HG03045 (cell line): ENCODE results near the gene IL2RA.

Experiments used
- ATAC-seq: cut with Tn5 transposase; IDR thresholded peaks from one replicate; pipeline ENCODE4 v1.9.1; 2021; ENCODE audit warnings: mild to moderate bottlenecking, moderate library complexity; ENCODE audit not compliant: unreplicated experiment

IL2RA gene

DNA sequence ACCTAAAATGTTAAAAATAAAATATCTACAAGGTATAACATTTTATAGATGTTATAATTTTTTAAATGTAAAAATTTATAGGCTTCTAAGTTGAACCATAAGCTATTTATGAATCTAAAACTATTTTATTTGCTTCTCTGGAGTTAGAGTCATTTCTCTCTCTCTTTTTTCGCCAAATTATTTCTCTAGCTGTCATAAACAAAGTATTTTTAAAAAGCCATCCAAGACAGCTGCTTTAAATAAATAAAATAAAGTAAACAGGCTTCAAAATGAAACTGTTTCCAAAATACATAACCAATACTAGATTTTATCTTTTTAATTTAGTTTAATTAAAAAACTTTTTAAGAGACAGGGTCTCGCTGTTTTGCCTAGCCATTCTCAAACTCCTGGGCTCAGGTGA, 72.4 kb downstream of the IL2RA start:
- ATAC-seq, result no peak

DNA sequence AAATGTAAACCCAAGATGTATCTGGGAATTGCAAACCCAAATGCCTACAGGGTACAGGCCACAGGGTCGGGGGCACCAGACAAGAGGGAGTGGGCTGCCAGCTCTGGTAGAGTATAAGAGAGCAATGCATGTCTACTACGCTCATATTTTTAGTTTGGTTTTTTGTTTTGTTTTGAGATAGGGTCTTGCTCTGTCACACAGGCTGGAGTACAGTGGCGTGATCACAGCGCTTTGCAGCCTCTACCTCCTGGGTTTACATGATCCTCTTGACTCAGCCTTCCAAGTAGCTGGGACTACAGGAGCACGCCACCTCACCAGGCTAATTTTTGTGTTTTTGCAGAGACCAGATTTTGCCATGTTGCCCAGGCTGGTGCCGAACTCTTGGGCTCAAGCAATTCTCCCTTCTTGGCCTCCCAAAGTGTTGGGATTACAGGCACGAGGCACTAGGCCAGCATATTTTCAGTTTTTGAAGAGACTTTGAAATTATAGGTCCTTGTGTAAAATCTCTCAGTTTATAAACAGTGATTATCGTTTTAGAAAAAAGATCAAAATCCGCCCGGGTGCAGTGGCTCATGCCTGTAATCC, 73.7 kb downstream of the IL2RA start:
- ATAC-seq, result no peak

DNA sequence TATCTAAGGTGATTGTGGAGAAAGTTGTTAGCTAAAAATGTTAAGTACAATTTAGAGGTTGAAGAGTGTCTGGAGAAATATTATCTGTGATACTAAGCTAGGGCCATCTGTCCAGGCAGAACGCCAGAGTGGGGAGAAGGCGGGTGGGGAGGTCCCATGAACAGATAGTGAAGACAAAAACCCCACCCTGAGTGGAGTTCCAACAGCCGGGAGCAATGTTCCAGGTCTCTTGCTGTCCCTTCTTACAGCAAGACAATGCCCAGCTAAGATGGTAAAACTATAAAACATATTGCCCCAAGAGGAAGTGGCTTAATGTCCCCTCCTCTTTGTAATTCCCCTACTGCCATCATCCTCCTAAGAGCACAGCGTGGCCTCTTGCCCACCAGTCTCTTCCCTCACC, 74.4 kb downstream of the IL2RA start:
- no peak for ATAC-seq

DNA sequence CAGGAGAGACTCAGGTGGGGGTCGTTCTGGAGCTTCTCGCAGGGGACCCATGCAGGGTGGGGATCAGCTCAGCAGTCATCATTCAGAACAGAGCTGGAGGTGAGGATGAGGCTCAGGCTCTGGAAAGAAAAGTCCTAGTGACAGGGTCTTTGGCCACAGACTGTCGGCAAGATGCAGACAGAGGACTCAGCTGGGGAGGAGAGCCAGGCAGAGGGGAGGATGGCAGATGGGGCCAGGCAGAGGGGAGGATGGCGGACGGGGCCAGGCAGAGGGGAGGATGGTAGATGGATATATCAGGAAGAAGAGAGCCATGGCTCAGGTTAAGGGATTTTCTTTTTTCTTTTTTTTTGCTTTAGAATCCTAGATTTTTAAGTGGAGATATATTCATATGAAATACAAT, 77.1 kb downstream of the IL2RA start:
- no peak for ATAC-seq

DNA sequence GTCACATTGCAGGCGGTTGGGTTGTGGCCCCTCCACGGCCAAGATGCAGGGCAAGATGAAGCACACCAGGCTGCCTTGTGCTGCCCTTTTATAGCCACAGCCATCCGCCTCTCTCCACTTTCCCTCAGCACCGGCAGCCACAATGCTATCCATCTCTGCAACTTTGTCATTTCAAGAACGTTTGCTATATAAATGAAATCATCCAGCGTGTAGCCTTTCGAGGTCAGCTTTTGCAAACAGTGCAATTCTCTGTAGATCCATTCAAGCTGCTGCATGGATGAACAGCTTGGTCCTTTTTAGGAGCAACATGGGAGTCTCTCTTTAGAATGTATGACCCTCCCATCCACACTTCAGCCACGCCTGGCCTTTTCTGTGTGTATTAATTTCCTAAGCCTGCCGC, 78.4 kb downstream of the IL2RA start:
- ATAC-seq, result no peak

DNA sequence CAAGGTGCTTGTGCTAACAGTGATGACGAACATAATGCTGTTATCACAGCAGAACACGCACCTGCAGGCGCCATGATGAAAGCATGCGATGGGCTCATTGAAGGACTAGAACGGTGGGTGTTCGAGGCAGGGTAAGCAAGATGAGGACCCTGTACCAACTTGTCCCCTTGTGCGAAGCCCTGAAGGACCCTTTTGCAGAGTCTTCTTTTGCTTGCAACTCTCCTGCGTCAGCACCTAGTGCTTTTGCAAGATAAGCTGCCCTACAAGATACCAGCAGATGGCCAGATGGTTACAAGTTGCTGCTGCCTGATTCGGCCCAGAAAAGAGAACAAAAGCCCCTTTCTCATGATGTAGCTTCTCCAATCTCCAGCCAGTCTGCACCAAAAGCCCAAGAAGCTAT, 80.6 kb downstream of the IL2RA start:
- ATAC-seq, result no peak

DNA sequence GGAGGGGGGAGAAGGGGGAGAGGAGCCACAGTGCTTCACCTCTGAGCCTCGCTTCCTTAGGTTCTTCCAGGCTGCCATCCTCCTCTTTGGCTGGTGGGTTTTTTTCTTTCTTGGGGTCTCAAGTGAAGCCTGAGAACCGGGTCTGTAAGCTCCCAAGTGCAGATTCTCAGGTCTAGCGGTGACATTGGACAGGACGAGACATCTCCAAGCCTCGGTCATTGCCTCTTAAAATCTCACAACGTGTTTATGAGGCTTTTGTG, 84.0 kb downstream of the IL2RA start:
- ATAC-seq, result no peak

DNA sequence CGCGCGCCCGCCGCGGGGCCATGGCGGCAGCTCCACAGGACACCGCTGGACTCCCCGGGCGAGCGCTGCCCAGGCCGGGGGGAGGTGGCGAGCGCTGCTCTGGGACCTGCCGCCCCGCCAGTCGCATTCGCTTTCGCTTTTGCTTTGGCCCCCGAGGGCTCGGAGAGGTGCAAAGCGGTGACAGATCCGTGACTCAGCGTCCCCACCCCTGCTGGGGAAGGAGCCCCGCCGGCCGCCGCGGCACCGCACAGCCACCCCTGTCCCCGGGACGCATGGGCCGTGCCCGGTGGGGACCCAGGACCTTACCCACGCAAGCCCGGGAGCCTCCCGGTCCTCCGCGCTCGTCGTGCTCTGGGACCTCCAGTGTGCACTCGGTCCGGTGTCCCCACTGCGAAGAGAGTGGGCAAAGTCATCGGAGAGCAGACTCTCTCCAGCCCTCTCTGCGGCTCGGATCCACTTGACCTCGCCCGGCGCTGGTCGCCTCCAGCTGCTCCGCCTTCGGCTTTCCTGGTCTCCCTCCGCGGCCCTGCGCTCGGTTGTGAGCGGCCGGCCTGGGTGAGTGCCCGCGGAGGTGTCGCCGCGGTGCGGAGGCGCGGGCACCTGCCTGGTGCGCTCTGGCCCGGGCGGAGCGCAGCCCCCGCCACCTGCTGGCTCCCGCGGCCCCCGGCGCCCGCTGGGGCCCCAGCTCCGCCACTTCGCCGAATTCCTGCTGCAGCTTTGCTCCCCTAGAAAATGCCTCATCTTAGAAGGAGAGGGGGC, 84.5 kb downstream of the IL2RA start, which contains the start of gene IL15RA:
TSS of gene IL15RA (minus strand) at position 73 of the 759 bp plus-strand sequence. CDS start at position 22, 51 bp downstream.
- ATAC-seq, result peak; percentile 72

DNA sequence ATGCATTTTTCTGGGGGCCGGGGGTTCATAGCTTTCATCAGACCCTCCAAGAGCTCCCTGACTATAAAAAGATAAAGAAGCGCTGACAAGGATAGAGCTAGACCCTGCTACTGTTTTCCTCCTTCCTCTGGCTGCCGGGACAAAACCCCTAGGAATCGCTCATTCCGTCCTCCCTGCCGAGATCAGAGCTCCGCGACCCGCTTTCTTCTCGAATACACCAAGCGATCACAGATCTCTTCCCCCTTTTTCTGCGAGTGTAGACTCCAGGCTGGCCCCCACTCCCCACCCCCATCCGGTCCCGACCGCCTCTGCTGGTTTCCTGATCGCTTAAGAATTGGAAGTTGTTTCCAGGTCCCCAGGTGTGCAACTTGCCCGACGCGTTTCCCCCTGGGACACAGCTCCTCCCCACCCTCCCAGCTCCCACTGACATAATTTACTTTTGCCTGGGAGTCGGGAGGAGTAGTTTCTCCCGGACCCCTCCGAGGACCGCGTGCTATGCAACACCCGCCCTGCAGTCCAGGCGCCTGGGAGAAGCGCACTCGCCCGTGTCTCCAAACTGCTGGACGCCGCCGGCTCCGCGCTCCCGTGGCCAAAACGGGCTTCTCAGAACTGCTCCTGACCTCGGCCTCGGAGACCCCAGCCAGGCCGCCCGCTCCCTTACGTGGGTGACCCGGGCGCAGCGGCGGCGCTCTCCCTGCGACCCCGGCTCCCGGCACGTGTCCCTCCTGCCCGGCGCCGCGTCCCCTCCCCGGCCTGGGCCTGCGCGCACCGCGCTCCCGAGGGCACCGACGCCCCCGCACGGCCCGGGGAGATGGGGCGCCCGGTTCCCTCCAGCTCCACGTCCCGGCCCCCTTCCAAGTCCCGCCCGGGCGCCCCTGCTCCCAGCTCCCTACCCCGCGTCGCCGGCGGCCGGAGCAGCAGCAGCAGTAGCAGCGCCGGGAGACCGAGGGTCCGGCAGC, 85.4 kb downstream of the IL2RA start:
- peak; percentile 19 for ATAC-seq

DNA sequence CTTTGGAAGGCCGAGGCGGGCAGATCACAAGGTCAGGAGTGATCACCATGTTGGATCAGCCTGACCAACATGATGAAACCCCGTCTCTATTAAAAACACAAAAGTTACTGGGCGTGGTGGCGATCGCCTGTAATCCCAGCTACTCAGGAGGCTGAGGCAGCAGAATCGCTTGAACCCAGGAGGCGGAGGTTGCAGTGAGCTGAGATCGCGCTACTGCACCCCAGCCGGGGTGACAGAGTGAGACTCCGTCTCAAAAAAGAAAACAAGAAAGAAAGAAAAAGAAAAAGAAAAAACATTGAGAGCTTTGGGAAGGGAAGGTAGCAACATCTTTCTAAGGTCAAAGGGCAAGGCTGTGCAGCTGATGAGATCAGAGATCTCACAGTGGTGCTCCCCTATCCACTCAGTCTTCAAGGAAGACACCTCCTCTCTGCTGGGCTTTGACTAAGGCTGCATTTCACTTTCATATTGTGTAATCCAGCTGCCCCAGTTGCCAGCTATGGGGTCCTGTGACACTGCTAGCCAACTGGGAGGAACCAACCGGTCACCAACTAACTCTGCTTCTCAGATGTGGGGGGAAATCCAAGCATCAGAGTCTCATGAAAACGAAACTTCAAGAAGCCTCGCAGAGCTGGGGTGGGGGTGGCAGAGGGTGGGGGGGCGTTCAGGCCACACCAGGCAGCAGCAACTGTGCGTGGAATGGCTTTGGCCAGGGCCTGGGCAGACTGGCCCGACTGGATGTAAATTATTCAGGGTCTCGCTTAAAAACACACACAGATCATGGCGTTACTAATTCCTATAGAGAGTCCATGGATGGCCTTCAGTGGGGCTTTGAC, 86.3 kb downstream of the IL2RA start:
- peak; percentile 63 for ATAC-seq

DNA sequence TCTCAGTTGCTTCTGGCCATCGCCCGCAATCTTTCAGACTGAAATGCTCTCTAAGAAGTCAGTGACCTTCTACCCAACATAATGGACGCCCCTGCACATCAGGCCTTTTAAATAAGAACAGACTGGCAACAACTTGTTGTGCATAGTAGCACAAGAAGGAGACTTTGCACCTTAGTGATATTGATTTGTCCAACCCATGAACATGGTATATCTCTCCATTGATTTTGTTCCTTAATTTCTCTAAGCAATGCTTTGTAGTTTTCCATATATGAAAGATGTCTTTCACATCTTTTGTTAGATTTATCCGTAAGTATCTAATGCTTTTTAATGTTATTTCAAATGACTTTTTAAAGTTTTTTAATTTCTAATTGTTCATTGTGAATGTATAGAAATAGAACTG, 89.1 kb downstream of the IL2RA start:
- no peak for ATAC-seq

DNA sequence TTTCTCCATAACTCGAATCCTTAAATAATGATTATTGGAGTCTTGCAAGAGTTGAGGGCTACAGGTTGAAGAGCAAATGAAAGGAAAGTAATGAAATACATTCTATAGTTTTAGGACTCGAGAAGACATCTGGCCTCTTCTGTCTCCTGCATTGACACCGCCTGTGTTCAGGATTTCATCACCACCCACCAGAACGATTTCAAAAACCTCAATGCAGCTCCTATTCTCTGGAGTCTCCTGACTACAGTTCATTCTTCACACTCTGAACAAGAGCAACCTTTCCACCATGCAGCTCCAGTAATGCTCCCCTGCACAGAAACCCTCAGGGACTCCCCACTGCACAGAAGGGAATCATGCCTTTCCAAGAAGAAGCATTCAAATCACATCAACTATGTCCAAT, 90.3 kb downstream of the IL2RA start:
- ATAC-seq, result no peak

DNA sequence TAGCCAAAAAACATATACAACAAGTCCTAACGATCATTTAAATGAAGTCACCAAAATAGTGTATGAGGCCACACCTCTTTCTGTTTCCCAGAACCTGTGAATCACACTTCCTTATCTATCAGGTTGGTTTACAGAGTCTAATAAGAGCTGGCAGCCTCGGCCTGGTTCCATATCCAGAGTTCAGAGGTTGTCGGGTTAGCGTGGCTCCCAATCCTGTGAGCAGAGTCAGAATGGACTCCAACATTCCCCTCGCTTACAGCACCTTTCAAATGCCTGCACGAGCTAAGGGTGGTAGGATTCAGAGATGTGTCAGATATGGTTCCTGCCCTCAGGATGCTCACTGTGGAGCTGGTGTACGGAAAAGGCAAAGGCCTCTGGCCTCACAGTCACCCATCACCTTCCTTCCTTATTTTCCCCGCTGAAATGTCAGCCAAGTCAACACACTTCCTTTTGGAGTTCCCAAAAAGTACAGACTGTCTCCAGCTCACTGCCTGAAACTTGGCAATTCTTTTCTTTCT, 90.8 kb downstream of the IL2RA start:
- no peak for ATAC-seq

DNA sequence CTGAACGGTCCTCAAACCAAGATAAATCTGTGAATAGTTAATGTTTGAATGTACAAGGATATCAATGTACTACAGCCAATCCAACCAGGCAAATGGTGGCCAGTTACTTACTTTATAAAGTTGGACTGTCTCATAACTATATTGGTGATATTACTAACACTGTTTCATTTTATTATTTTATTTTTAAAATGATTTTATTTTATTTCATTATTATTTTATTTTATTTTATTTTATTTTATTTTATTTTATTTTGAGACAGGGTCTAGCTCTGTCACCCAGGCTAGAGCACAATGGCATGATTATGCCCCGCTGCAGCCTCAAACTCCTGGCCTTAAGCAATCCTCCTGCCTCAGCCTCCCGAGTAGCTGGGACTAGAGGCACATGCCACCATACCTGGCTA, 91.6 kb downstream of the IL2RA start:
- ATAC-seq, result no peak

DNA sequence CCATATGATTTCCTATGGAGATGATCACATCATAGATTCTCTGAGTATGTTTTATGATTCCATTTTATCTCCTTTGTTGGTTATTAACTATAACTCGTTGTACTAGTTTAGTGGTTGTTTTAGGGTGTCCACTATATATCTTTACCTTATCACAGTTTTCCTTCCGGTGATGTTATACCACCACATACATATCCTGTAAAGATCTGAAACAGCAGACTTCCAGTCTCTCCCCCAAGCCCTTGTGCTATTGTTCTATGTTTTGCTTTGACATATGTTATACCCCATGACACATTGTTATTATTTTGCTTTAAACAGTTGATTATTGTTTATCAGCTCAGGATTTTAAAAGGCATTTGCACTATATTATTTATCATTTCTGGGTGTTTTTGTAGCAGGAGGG, 92.1 kb downstream of the IL2RA start:
- no peak for ATAC-seq

DNA sequence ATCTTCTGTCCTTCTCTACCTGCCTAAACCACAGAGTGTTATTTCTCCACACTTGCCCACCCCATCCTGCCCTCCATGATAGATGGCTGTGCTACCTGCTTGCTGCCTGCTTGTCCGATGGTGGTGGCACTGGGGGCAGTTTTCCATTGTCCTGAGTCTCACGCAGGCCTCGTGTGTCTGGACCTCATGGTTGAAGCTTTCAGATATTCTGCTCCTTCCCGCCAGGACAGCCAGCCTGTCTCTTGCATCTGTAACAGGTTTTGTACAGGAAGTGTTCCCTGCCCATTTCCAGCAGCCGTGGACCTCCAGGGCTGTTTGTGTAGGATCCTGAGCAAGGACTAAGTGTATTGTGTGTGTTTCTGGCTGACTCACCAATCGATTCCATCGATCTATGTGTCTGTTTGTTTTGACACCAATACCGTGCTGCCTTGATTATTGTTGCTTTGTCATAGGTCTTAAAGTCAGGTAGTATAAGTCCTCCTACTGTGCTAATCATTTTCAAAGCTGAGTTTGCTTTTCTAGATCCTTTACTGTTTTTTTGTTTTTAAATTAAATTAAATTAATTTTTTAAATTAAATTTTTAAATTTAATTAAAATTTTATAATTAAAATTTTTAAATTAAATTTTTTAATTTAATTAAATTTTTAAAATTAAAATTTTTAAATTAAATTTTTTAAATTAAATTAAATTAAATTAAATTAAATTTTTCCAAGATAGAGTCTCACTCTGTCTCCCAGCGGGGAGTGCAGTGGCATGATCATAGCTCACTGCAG, 93.3 kb downstream of the IL2RA start:
- ATAC-seq, result no peak

DNA sequence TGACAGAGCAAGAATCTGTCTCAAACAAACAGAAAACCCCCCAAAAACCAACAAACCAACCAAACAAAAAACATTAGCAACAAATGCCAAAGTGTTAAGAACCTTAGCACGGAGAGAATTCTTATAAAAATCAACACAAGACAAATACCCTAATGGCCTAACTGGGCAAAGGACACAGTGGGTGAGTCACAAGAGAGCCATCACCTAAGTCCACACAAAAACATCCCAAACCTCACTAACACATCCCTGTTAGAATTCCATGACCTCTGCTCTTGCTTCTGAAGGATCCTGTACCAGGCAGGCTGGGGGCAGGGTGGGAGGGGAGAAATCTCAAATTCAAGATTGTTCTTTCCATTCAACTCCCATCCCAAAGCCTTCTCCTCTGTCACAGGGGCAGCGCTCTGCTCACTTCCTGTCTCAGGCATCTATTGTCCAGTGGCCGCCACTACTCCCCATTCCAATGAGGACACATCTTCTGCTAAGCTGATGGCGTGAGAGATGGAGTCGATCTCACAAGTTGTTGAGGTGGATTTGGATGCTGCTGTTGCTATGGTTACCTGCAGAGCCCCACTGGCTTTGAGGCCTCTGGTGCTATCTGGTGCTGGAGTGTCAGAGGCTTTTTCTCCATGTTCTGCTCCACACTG, 94.0 kb downstream of the IL2RA start:
- no peak for ATAC-seq

DNA sequence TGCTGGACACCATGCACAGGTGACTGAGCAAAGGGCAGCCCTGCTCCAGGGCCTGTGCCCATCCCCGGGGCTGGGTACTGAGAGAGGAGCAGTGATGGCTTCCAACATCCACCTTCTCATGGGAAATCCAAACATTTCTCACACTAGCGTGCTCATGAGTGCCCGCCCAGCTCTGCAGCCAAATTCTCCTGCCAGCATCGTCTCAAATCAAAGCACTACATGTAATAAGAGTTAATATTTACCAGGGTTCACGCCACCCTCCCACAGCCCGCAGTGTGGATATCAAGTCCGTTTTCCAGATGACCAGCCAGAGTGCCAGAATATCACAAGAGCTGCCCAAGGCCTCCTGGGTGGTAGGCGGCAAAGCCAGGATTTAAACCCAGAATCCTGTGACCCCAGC, 96.9 kb downstream of the IL2RA start:
- ATAC-seq, result no peak

DNA sequence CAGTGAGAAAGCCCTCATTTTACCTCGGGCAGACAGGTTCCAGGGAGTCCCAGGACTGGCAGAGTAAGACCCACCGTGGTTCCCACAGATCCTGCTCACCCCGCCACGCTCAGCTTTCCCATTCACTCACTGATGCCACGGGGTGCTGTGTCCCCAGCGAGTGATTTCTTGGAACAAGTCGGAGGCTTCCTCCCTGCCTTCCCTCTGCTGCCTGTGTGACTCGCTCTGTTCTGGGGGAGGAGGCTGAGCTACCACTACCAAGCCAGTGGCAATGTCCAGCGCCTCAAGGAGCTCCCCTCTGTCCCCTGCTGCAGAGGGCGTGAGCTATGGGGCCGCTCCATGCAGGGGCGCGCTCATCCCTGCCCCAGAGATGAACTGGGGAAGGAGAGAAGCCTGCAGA, 97.4 kb downstream of the IL2RA start:
- no peak for ATAC-seq

DNA sequence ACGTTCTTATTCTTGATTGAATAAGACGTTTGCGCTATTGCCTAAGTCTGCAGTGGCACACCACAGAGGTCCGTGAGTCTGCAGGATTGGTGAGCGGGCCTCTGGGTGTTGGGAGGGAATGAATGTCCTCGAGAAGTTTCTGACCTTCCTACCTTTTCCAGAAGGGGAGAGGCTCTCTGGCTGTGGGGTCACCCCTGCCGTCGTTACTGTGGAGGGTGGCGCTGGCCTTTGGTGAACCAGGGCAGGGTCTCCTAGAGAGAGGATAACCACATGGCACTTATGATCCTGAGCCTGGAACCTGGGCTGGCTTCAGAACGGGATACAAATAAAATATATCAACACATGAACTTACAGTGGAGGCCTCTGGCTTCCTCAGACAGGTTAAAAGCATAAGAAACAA, 98.6 kb downstream of the IL2RA start:
- no peak for ATAC-seq
